Measurements from ENCODE around the gene FNDC5. TPM values are rescaled to one million over a fixed set of nuclear protein-coding genes. Genes with fewer than 3 reads are reported as not detected.

FNDC5 gene
- polyA plus RNA-seq, 1 of the 3 experiments (the other 2 are of a cell fraction): 0.59 TPM

- Histone ChIP-seq H3K9ac (no peak overlapping the region), H3K4me1 (ENCODE audit: control insufficient read depth in 1 of 2, insufficient read depth in 2 of 2, low read depth in 1 of 2, low read length in 1 of 2) (peaks cover 0 to 6% of the 10 kb centered on the region in 2 experiments; a peak in 1 of 4 replicates), H3K9me3 (no peaks in the 10 kb centered on the region), H3K27ac (ENCODE audit: low read depth in 2 of 2, low read length in 1 of 2) (no peak overlapping the region), H3F3A (replicated peaks; ENCODE audit: insufficient read depth) (peaks cover 4% of the 10 kb centered on the region), H3K36me3 (replicated peaks in 1 of 2; ENCODE audit: control insufficient read depth in 1 of 2, insufficient read depth in 2 of 2, low read length in 1 of 2) (no peaks in the 10 kb centered on the region), H3K27me3 (ENCODE audit: insufficient read depth) (0 out of 2 replicates have a peak, but pooled peaks cover 3% of the 10 kb centered on the region), H3K9me2 (no peaks in the 10 kb centered on the region), H3K79me2 (ENCODE audit: insufficient read depth) (no peaks in the 10 kb centered on the region), H3K4me3 (ENCODE audit: low read depth in 2 of 2, low read length in 1 of 2) (no peak overlapping the region), H2AFZ (ENCODE audit: low read depth) (no peak overlapping the region), H4K20me1 (ENCODE audit: insufficient read depth) (no peaks in the 10 kb centered on the region), H3K4me2 (no peak overlapping the region)
- 90% methylated on average over 18 of the region's 26 CpGs for WGBS (ENCODE audit: low lambda C conversion rate)
- TF ChIP-seq NFIC (IDR thresholded peaks at IDR 0.05; ENCODE audit: borderline replicate concordance): no peak
- no peak for TF ChIP-seq YY1 (IDR thresholded peaks at IDR 0.05; ENCODE audit: low read depth)
- no peak for TF ChIP-seq GABPA (IDR thresholded peaks at IDR 0.05; ENCODE audit: low read depth)
- no peak for TF ChIP-seq CHD2 (IDR thresholded peaks at IDR 0.05; ENCODE audit: low read length, partially characterized antibody)
- no peak for TF ChIP-seq RXRA (IDR thresholded peaks at IDR 0.05; ENCODE audit: borderline replicate concordance, low read depth)
- no peak for TF ChIP-seq FOXM1 (IDR thresholded peaks at IDR 0.05; ENCODE audit: low read depth)
- TF ChIP-seq, protein P1, sequence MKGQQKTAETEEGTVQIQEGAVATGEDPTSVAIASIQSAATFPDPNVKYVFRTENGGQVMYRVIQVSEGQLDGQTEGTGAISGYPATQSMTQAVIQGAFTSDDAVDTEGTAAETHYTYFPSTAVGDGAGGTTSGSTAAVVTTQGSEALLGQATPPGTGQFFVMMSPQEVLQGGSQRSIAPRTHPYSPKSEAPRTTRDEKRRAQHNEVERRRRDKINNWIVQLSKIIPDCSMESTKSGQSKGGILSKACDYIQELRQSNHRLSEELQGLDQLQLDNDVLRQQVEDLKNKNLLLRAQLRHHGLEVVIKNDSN (IDR thresholded peaks at IDR 0.05; ENCODE audit: borderline replicate concordance, low read depth): no peak
- TF ChIP-seq GATA2 (CRISPR knock-in tag; IDR thresholded peaks at IDR 0.05): no peak
- no peak for TF ChIP-seq TAF1 (IDR thresholded peaks at IDR 0.05; ENCODE audit: borderline replicate concordance, low read depth, low read length)
- no peak for TF ChIP-seq ELF1 (IDR thresholded peaks at IDR 0.05)
- TF ChIP-seq MXI1 (IDR thresholded peaks at IDR 0.05; ENCODE audit: low read depth, low read length): no peak
- TF ChIP-seq SMC3 (IDR thresholded peaks at IDR 0.05; ENCODE audit: low read depth, low read length): no peak
- TF ChIP-seq, protein P2, sequence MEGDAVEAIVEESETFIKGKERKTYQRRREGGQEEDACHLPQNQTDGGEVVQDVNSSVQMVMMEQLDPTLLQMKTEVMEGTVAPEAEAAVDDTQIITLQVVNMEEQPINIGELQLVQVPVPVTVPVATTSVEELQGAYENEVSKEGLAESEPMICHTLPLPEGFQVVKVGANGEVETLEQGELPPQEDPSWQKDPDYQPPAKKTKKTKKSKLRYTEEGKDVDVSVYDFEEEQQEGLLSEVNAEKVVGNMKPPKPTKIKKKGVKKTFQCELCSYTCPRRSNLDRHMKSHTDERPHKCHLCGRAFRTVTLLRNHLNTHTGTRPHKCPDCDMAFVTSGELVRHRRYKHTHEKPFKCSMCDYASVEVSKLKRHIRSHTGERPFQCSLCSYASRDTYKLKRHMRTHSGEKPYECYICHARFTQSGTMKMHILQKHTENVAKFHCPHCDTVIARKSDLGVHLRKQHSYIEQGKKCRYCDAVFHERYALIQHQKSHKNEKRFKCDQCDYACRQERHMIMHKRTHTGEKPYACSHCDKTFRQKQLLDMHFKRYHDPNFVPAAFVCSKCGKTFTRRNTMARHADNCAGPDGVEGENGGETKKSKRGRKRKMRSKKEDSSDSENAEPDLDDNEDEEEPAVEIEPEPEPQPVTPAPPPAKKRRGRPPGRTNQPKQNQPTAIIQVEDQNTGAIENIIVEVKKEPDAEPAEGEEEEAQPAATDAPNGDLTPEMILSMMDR (IDR thresholded peaks at IDR 0.05): no peak
- peak; percentile 30 for DNase-seq
- ChIA-PET CTCF (interaction anchor here (1.4 to 3.6 kb wide), 4 partner anchors 10 to 188 kb away, joined by 5 to 19 read pairs (median 12); partner anchors contain the start of gene HPCA), POLR2A (no interaction called here)
These were observed 24.9 kb upstream of the FNDC5 start for GRCh38 chr1:32895325-32896215.

GRCh38 chr1:32894681-32895080, 24.0 kb upstream of the FNDC5 start:
- Histone ChIP-seq H3K79me2 (ENCODE audit: insufficient read depth) (no peaks in the 10 kb centered on the region), H3K9me3 (no peaks in the 10 kb centered on the region), H4K20me1 (ENCODE audit: insufficient read depth) (no peaks in the 10 kb centered on the region), H3K9me2 (no peaks in the 10 kb centered on the region), H2AFZ (ENCODE audit: low read depth) (no peak overlapping the region), H3K4me2 (no peak overlapping the region), H3K9ac (no peak overlapping the region), H3K27me3 (ENCODE audit: insufficient read depth) (0 out of 2 replicates have a peak, but pooled peaks cover 5% of the 10 kb centered on the region), H3K4me3 (ENCODE audit: low read depth in 2 of 2, low read length in 1 of 2) (no peak overlapping the region), H3K27ac (ENCODE audit: low read depth in 2 of 2, low read length in 1 of 2) (no peak overlapping the region), H3K4me1 (ENCODE audit: control insufficient read depth in 1 of 2, insufficient read depth in 2 of 2, low read depth in 1 of 2, low read length in 1 of 2) (peaks cover 0 to 4% of the 10 kb centered on the region in 2 experiments; a peak in 2 of 4 replicates), H3F3A (replicated peaks; ENCODE audit: insufficient read depth) (peaks cover 4% of the 10 kb centered on the region), H3K36me3 (replicated peaks in 1 of 2; ENCODE audit: control insufficient read depth in 1 of 2, insufficient read depth in 2 of 2, low read length in 1 of 2) (no peaks in the 10 kb centered on the region)
- no peak for DNase-seq
- ChIA-PET CTCF (interaction anchor here (1.4 to 3.3 kb wide), 5 partner anchors 13 to 189 kb away, joined by 5 to 16 read pairs (median 9); no protein-coding TSS in a partner anchor), POLR2A (no interaction called here)
- TF ChIP-seq FOXM1 (IDR thresholded peaks at IDR 0.05; ENCODE audit: low read depth) (no peak), TCF12 (IDR thresholded peaks at IDR 0.05) (no peak), MAX (IDR thresholded peaks at IDR 0.05; ENCODE audit: low read depth) (no peak), SIN3A (IDR thresholded peaks at IDR 0.05; ENCODE audit: borderline replicate concordance, low read depth, low read length) (no peak), RFX5 (IDR thresholded peaks at IDR 0.05; ENCODE audit: low read length) (no peak), GATA2 (CRISPR knock-in tag; IDR thresholded peaks at IDR 0.05) (no peak), FOXJ3 (CRISPR knock-in tag; IDR thresholded peaks at IDR 0.05) (no peak), SMC3 (IDR thresholded peaks at IDR 0.05; ENCODE audit: low read depth, low read length) (no peak), RAD21 (IDR thresholded peaks at IDR 0.05; ENCODE audit: low read length) (no peak)
- TF ChIP-seq, protein P3, sequence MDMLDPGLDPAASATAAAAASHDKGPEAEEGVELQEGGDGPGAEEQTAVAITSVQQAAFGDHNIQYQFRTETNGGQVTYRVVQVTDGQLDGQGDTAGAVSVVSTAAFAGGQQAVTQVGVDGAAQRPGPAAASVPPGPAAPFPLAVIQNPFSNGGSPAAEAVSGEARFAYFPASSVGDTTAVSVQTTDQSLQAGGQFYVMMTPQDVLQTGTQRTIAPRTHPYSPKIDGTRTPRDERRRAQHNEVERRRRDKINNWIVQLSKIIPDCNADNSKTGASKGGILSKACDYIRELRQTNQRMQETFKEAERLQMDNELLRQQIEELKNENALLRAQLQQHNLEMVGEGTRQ (IDR thresholded peaks at IDR 0.05; ENCODE audit: borderline replicate concordance, low read depth, low read length): no peak
- TF ChIP-seq, protein P1 (IDR thresholded peaks at IDR 0.05; ENCODE audit: borderline replicate concordance, low read depth): no peak
- 92% methylated on average over 4 of the region's 6 CpGs for WGBS (ENCODE audit: low lambda C conversion rate)

Data from SK-N-SH (cell line).